ENCODE data around the gene RAB33A.

DNA sequence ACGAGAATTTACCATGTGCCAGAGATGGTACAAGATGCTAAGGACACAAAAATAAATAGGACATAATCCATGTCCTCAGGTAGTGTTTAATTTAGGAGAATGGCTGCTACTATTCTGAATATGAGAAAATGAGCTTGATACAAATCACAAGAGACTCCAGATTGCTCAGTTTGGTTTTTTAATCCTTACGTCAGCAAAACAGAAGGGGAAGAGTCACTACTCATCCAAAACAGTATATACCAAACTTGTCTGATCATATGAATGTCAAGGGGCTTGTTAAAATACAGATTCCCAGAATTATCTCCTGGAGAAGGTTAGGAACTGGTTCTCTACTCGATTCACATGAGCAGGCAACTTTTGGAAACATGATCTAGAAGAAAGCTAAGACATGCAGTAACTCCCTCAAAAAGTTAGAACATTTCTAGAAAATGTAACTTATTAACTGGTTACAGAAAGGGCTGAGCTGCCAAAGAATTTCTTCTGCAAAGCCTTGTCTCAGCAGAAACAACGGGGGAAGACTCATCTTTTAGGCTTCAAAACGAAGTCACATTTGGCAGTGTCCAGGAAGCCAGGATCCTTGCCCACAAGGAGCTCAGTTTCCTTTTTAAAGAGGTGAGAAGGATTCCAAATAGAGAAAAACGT, 9.5 kb upstream of the RAB33A start:
- TF ChIP-seq, protein P1, sequence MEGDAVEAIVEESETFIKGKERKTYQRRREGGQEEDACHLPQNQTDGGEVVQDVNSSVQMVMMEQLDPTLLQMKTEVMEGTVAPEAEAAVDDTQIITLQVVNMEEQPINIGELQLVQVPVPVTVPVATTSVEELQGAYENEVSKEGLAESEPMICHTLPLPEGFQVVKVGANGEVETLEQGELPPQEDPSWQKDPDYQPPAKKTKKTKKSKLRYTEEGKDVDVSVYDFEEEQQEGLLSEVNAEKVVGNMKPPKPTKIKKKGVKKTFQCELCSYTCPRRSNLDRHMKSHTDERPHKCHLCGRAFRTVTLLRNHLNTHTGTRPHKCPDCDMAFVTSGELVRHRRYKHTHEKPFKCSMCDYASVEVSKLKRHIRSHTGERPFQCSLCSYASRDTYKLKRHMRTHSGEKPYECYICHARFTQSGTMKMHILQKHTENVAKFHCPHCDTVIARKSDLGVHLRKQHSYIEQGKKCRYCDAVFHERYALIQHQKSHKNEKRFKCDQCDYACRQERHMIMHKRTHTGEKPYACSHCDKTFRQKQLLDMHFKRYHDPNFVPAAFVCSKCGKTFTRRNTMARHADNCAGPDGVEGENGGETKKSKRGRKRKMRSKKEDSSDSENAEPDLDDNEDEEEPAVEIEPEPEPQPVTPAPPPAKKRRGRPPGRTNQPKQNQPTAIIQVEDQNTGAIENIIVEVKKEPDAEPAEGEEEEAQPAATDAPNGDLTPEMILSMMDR (IDR thresholded peaks at IDR 0.05): no peak
- no peak for TF ChIP-seq POLR2A (IDR thresholded peaks at IDR 0.05)

Data from testis (tissue), 2 donors.